SK-N-SH treated with all-trans-retinoic acid at 6 μM for 48 hours (cell line): ENCODE results near the gene EBF4.

Source experiments
- ARNTL ChIP-seq: fragments of 450-650 bp; formaldehyde crosslinking; IDR thresholded peaks from 2 replicates; pipeline ENCODE4 v1.5.0; 2020; ENCODE audit warnings: low read depth, mild to moderate bottlenecking, moderate library complexity, borderline replicate concordance
- BACH2 ChIP-seq: fragments of 250-450 bp; sonication (Bioruptor Pico); IDR thresholded peaks from 2 replicates; pipeline ENCODE4 v1.9.0; 2021; ENCODE audit warnings: mild to moderate bottlenecking, borderline replicate concordance
- CSDC2 ChIP-seq: fragments of 250-450 bp; sonication (Bioruptor Pico); IDR thresholded peaks from 2 replicates; pipeline ENCODE4 v1.5.0; 2020; ENCODE audit warnings: mild to moderate bottlenecking, moderate library complexity
- ESRRG ChIP-seq: fragments of 250-450 bp; sonication (Bioruptor Pico); IDR thresholded peaks from 2 replicates; pipeline ENCODE4 v1.6.1; 2021; ENCODE audit warnings: mild to moderate bottlenecking
- GLIS3 ChIP-seq: fragments of 250-450 bp; sonication (Bioruptor Pico); IDR thresholded peaks from 2 replicates; pipeline ENCODE4 v1.5.0; 2020; ENCODE audit warnings: mild to moderate bottlenecking, moderate library complexity
- SNAI2 ChIP-seq: fragments of 250-450 bp; sonication (Bioruptor Pico); IDR thresholded peaks from 2 replicates; pipeline ENCODE4 v1.5.0; 2020; ENCODE audit warnings: mild to moderate bottlenecking, moderate library complexity
- TOX ChIP-seq: fragments of 250-450 bp; sonication (Bioruptor Pico); IDR thresholded peaks from 2 replicates; pipeline ENCODE4 v1.8.0; 2021; ENCODE audit warnings: mild to moderate bottlenecking, moderate library complexity, borderline replicate concordance
- ZFP3 ChIP-seq: fragments of 250-450 bp; sonication (Bioruptor Pico); IDR thresholded peaks from 2 replicates; pipeline ENCODE4 v1.5.0; 2020; ENCODE audit warnings: mild to moderate bottlenecking, moderate library complexity
- ZNF70 ChIP-seq: fragments of 450-650 bp; formaldehyde crosslinking; IDR thresholded peaks from 2 replicates; pipeline ENCODE4 v1.5.0; 2020; ENCODE audit warnings: mild to moderate bottlenecking, moderate library complexity
- TF ChIP-seq, protein P1 (sequence below): fragments of 250-450 bp; sonication (Bioruptor Pico); IDR thresholded peaks from 2 replicates; pipeline ENCODE4 v1.8.0; 2021; ENCODE audit warnings: low read depth, mild to moderate bottlenecking, moderate library complexity, borderline replicate concordance
- TF ChIP-seq, protein P2 (sequence below): fragments of 250-450 bp; sonication (Bioruptor Pico); IDR thresholded peaks from 2 replicates; pipeline ENCODE4 v1.8.0; 2020; ENCODE audit warnings: mild to moderate bottlenecking, moderate library complexity, borderline replicate concordance
- TF ChIP-seq, protein P3 (sequence below): fragments of 250-450 bp; sonication (Bioruptor Pico); IDR thresholded peaks from 2 replicates; pipeline ENCODE4 v1.5.1; 2020; ENCODE audit warnings: low read depth, mild to moderate bottlenecking, moderate library complexity
- TF ChIP-seq, protein P4 (sequence below): fragments of 250-450 bp; sonication (Bioruptor Pico); IDR thresholded peaks from 2 replicates; pipeline ENCODE4 v1.5.0; 2020; ENCODE audit warnings: mild to moderate bottlenecking, moderate library complexity

DNA sequence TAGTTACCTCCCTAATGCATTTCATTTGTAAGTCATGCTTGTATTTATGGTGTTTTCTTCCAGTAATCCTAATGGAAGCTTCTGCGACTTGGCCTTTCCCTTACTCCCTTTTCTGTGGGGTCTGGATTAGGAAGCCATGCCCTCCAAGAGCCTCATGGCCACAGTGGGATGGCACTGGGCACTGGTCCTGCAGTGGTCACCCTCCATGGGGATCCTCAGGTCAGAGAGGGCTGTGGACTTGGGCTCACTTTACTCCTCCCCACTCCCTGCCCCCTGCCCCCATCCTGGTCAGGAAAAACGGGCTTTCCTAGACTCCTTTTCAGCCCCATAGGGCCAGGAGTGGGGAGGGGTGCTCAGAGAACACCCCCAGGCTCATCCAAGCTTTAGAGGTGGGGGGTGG lies 49.9 kb downstream of the EBF4 start:
- TF ChIP-seq CSDC2 (CRISPR knock-in tag) (no peak), BACH2 (CRISPR knock-in tag) (no peak), ARNTL (CRISPR knock-in tag) (no peak), ESRRG (CRISPR knock-in tag) (no peak), TOX (no peak), ZNF70 (CRISPR knock-in tag) (no peak), SNAI2 (CRISPR knock-in tag) (no peak), GLIS3 (CRISPR knock-in tag) (no peak), ZFP3 (no peak)
- TF ChIP-seq, protein P1, sequence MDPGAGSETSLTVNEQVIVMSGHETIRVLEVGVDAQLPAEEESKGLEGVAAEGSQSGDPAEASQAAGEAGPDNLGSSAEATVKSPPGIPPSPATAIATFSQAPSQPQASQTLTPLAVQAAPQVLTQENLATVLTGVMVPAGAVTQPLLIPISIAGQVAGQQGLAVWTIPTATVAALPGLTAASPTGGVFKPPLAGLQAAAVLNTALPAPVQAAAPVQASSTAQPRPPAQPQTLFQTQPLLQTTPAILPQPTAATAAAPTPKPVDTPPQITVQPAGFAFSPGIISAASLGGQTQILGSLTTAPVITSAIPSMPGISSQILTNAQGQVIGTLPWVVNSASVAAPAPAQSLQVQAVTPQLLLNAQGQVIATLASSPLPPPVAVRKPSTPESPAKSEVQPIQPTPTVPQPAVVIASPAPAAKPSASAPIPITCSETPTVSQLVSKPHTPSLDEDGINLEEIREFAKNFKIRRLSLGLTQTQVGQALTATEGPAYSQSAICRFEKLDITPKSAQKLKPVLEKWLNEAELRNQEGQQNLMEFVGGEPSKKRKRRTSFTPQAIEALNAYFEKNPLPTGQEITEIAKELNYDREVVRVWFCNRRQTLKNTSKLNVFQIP (CRISPR knock-in tag): no peak
- TF ChIP-seq, protein P2, sequence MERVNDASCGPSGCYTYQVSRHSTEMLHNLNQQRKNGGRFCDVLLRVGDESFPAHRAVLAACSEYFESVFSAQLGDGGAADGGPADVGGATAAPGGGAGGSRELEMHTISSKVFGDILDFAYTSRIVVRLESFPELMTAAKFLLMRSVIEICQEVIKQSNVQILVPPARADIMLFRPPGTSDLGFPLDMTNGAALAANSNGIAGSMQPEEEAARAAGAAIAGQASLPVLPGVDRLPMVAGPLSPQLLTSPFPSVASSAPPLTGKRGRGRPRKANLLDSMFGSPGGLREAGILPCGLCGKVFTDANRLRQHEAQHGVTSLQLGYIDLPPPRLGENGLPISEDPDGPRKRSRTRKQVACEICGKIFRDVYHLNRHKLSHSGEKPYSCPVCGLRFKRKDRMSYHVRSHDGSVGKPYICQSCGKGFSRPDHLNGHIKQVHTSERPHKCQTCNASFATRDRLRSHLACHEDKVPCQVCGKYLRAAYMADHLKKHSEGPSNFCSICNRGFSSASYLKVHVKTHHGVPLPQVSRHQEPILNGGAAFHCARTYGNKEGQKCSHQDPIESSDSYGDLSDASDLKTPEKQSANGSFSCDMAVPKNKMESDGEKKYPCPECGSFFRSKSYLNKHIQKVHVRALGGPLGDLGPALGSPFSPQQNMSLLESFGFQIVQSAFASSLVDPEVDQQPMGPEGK: no peak
- TF ChIP-seq, protein P3, sequence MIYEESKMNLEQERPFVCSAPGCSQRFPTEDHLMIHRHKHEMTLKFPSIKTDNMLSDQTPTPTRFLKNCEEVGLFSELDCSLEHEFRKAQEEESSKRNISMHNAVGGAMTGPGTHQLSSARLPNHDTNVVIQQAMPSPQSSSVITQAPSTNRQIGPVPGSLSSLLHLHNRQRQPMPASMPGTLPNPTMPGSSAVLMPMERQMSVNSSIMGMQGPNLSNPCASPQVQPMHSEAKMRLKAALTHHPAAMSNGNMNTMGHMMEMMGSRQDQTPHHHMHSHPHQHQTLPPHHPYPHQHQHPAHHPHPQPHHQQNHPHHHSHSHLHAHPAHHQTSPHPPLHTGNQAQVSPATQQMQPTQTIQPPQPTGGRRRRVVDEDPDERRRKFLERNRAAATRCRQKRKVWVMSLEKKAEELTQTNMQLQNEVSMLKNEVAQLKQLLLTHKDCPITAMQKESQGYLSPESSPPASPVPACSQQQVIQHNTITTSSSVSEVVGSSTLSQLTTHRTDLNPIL: no peak
- TF ChIP-seq, protein P4, sequence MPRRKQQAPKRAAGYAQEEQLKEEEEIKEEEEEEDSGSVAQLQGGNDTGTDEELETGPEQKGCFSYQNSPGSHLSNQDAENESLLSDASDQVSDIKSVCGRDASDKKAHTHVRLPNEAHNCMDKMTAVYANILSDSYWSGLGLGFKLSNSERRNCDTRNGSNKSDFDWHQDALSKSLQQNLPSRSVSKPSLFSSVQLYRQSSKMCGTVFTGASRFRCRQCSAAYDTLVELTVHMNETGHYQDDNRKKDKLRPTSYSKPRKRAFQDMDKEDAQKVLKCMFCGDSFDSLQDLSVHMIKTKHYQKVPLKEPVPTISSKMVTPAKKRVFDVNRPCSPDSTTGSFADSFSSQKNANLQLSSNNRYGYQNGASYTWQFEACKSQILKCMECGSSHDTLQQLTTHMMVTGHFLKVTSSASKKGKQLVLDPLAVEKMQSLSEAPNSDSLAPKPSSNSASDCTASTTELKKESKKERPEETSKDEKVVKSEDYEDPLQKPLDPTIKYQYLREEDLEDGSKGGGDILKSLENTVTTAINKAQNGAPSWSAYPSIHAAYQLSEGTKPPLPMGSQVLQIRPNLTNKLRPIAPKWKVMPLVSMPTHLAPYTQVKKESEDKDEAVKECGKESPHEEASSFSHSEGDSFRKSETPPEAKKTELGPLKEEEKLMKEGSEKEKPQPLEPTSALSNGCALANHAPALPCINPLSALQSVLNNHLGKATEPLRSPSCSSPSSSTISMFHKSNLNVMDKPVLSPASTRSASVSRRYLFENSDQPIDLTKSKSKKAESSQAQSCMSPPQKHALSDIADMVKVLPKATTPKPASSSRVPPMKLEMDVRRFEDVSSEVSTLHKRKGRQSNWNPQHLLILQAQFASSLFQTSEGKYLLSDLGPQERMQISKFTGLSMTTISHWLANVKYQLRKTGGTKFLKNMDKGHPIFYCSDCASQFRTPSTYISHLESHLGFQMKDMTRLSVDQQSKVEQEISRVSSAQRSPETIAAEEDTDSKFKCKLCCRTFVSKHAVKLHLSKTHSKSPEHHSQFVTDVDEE: no peak
